ENCODE results near the gene HDHD2.

DNA sequence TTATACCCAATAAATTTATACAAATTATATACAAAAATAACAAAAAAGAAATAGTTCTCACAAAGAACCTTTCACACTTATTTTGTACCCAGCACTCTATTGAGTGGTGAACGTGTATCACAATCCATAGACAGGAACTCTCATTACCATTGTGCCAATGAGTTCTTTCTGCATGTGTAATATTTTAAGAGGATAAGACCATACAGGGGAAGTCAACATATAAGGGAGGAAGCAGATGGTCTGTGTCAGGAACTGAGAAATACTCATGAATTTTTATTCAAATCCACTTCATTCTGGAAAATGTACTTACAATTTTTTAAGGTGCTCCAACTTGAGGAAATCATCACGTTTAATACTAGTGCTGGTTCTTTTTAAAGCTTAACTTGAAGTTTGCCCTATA is 87.8 kb downstream of the HDHD2 start:
- TF ChIP-seq EP300 (IDR thresholded peaks at IDR 0.05; ENCODE audit: borderline replicate concordance) (no peak), EGR1 (IDR thresholded peaks at IDR 0.05) (no peak), CEBPB (IDR thresholded peaks at IDR 0.05) (no peak), NFIC (IDR thresholded peaks at IDR 0.05) (no peak), YY1 (IDR thresholded peaks at IDR 0.05; ENCODE audit: low read depth) (no peak), FOXM1 (IDR thresholded peaks at IDR 0.05; ENCODE audit: borderline replicate concordance, low read depth) (no peak)
- TF ChIP-seq, protein P1, sequence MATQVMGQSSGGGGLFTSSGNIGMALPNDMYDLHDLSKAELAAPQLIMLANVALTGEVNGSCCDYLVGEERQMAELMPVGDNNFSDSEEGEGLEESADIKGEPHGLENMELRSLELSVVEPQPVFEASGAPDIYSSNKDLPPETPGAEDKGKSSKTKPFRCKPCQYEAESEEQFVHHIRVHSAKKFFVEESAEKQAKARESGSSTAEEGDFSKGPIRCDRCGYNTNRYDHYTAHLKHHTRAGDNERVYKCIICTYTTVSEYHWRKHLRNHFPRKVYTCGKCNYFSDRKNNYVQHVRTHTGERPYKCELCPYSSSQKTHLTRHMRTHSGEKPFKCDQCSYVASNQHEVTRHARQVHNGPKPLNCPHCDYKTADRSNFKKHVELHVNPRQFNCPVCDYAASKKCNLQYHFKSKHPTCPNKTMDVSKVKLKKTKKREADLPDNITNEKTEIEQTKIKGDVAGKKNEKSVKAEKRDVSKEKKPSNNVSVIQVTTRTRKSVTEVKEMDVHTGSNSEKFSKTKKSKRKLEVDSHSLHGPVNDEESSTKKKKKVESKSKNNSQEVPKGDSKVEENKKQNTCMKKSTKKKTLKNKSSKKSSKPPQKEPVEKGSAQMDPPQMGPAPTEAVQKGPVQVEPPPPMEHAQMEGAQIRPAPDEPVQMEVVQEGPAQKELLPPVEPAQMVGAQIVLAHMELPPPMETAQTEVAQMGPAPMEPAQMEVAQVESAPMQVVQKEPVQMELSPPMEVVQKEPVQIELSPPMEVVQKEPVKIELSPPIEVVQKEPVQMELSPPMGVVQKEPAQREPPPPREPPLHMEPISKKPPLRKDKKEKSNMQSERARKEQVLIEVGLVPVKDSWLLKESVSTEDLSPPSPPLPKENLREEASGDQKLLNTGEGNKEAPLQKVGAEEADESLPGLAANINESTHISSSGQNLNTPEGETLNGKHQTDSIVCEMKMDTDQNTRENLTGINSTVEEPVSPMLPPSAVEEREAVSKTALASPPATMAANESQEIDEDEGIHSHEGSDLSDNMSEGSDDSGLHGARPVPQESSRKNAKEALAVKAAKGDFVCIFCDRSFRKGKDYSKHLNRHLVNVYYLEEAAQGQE (IDR thresholded peaks at IDR 0.05; ENCODE audit: low read depth) = no peak
